Tibial artery (tissue), 4 donors: ENCODE data around the gene DPP6.

Experiments
- DNase-seq, 2 donors: peaks; one replicate each; pipeline ENCODE4 v3.0.0-alpha.2; 2019
- H3K27ac ChIP-seq, 2 donors: fragments of 200-600 bp; sonication (generic) in 1 of 2; 1 replicate in 1 of 2; 2 replicates in 1 of 2; pipeline ENCODE4 v1.5.1; 2018 to 2019; ENCODE audit warnings: mild to moderate bottlenecking in 1 of 2
- H3K27me3 ChIP-seq, 2 donors: fragments of 200-600 bp; sonication (generic) in 1 of 2; one replicate each; pipeline versions ENCODE4 v1.5.1 to v1.6.0; 2016 to 2019
- H3K36me3 ChIP-seq, 3 donors: fragments of 200-600 bp; sonication (generic) in 2 of 3; one replicate each; pipeline ENCODE4 v1.5.1; 2016 to 2019; ENCODE audit warnings: mild to moderate bottlenecking in 2 of 3
- H3K4me1 ChIP-seq, 4 donors: fragments of 200-600 bp; sonication (generic) in 2 of 4; 1 replicate in 3 of 4; 2 replicates in 1 of 4; pipeline ENCODE4 v1.5.1; 2016 to 2019
- H3K4me3 ChIP-seq, 2 donors: fragments of 200-600 bp; sonication (generic) in 1 of 2; 1 replicate in 1 of 2; 2 replicates in 1 of 2; pipeline ENCODE4 v1.5.1; 2018 to 2019; ENCODE audit warnings: mild to moderate bottlenecking in 2 of 2
- H3K9me3 ChIP-seq, 3 donors: fragments of 200-600 bp; sonication (generic) in 1 of 3; one replicate each; pipeline ENCODE4 v1.5.1; 2016 to 2019
- intact Hi-C: fragments of 100-400 bp; cut with DNase I; formaldehyde crosslinking; loops from one replicate; pipeline ENCODE4 v1.15.0; 2023; ENCODE audit warnings: low total_unique reads
- TF ChIP-seq, protein P1 (sequence below), 2 experiments: fragments of 200-600 bp in 1 of 2; fragments of 450-650 bp in 1 of 2; IDR thresholded peaks; one replicate each; pipeline ENCODE4 v1.5.1; 2017 to 2019; ENCODE audit warnings: antibody characterized with exemption in 2 of 2, mild to moderate bottlenecking in 1 of 2, moderate library complexity in 1 of 2

The DPP6 gene

DNA sequence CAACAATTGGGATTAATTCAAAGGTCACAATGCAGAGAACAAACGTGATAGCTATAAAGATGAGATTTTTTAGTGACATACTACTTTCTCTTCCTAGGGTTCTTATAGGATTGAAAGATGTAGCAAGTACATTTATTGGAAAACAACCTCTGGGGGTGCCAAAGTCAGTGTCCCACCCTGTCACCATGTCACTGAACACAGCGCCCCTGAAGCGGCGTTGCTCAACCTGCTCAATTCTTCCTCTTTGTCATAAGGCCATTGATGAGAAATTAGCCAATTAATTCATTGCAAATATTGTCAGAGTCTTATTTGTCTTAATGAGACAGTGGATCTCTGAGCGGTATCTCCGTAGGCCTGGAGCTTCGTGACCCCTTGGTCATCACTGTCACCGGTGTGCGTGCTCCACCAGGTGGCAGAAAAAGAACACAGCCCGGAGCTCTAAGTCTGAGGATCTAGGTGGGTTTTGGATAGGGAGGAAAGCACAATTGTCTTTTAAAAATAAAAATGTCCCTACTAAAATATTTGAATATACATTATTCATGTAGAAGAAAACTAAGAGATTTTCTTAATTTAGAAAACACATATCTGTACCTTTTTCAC is 588.2 kb downstream of the DPP6 start:
- Histone ChIP-seq H3K9me3 (peaks cover 0 to 16% (median 6%) of the 10 kb centered on the region in 3 donors), H3K4me1 (no peaks in the 10 kb centered on the region), H3K27ac (no peak overlapping the region), H3K36me3 (no peaks in the 10 kb centered on the region), H3K4me3 (no peak overlapping the region), H3K27me3 (no peaks in the 10 kb centered on the region)
- TF ChIP-seq, protein P1, sequence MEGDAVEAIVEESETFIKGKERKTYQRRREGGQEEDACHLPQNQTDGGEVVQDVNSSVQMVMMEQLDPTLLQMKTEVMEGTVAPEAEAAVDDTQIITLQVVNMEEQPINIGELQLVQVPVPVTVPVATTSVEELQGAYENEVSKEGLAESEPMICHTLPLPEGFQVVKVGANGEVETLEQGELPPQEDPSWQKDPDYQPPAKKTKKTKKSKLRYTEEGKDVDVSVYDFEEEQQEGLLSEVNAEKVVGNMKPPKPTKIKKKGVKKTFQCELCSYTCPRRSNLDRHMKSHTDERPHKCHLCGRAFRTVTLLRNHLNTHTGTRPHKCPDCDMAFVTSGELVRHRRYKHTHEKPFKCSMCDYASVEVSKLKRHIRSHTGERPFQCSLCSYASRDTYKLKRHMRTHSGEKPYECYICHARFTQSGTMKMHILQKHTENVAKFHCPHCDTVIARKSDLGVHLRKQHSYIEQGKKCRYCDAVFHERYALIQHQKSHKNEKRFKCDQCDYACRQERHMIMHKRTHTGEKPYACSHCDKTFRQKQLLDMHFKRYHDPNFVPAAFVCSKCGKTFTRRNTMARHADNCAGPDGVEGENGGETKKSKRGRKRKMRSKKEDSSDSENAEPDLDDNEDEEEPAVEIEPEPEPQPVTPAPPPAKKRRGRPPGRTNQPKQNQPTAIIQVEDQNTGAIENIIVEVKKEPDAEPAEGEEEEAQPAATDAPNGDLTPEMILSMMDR (IDR thresholded peaks at IDR 0.05), result no peak
- no peak for DNase-seq
- intact Hi-C loops, result no loop called here

DNA sequence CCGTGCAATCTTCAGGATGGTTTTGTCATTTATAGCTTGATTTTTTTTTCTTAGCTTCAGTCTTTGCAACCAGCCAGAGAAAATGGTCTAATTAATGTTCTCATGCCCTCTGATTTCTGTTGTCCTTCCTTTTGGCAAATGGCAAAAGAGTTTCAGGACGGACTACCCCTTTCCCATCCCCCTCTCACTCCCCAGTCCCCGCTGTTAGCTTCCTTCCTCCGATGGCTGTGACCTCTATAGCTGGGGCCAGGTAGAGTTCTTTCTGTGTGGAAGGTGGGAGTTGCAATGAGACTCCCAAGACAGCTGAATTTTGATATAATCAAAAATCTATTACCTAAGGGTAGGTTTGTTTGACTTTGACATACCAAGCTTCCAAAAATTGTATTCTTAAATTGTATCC is 588.7 kb downstream of the DPP6 start:
- intact Hi-C loops, result no loop called here
- H3K36me3 ChIP-seq, result no peaks in the 10 kb centered on the region
- H3K27me3 ChIP-seq, result no peaks in the 10 kb centered on the region
- DNase-seq, result no peak
- H3K4me1 ChIP-seq, result no peaks in the 10 kb centered on the region
- TF ChIP-seq, protein P1 (IDR thresholded peaks at IDR 0.05), result no peak
- H3K4me3 ChIP-seq, result no peak overlapping the region
- H3K9me3 ChIP-seq, result peaks cover 0 to 11% (median 1%) of the 10 kb centered on the region in 3 donors
- H3K27ac ChIP-seq, result no peak overlapping the region

DNA sequence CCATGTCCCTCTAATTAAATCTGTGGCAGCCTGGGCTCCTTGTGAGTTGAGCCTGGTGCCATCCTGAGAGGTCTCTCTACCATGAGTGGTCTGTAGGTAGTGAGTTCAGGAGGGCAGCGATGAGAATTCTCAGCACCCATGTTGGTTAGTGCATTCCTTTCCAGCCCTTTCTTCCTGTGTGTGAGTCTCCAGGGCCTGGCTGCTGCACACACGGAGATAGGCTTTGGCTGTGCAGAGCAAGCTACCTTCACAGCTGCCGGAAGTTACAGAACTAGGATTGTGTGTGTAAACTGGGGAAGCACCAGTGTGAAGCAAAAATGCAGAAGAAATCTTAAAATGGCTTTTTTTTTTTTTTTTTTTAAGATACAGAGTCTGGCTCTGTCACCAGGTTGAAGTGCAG is 592.2 kb downstream of the DPP6 start:
- Histone ChIP-seq H3K36me3 (no peaks in the 10 kb centered on the region), H3K27me3 (no peaks in the 10 kb centered on the region), H3K4me3 (no peak overlapping the region), H3K27ac (no peak overlapping the region), H3K4me1 (no peaks in the 10 kb centered on the region), H3K9me3 (no peaks in the 10 kb centered on the region)
- DNase-seq, result no peak
- TF ChIP-seq, protein P1 (IDR thresholded peaks at IDR 0.05), result no peak
- intact Hi-C loops, result no loop called here

DNA sequence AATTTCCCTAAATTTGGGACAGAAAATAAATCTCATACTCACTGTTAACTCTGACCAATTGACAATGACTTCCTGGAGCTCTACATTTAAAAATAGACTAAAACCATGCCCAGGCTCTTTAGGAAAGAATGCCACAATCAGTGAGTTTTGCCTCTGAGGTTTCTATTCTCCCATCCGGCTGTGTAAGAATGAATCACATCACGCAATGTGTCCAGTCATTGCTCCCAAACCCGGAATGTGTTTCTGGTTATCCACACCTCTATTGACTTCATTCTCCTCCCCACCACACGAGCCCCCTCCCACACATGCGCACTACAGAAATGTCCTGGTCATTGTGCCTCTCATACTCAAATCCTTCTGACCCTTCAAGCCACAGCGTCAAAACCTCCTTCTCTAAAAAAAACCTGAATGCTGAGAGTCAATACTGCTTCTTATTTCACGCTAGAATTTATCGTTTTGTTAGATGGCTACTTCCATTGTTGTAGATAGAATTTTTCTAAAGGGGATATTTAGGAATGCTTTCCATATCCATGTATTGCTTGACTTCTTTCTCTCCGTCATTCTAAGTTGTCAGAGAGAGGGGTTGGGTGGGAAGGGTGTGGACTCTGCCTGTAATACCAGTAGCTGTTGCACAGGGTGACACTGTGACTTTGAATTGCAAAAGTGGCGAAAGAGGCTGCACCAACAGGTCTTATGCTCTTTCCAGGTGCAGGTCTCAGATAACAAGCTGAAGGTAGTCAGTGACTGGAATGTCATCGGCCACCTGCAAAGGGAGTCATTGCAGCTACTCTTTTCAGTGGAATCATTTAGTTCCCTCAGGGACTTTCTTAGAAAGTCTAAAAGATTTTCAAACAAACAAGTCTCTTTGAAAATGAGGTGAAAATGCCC is 594.2 kb downstream of the DPP6 start:
- no peak overlapping the region for H3K27ac ChIP-seq
- H3K36me3 ChIP-seq, result no peaks in the 10 kb centered on the region
- peaks cover 0 to 9% (median 0%) of the 10 kb centered on the region in 3 donors for H3K9me3 ChIP-seq
- no peaks in the 10 kb centered on the region for H3K27me3 ChIP-seq
- no peak overlapping the region for H3K4me3 ChIP-seq
- intact Hi-C loops, result no loop called here
- TF ChIP-seq, protein P1 (IDR thresholded peaks at IDR 0.05), result no peak
- no peaks in the 10 kb centered on the region for H3K4me1 ChIP-seq
- DNase-seq, result no peak

DNA sequence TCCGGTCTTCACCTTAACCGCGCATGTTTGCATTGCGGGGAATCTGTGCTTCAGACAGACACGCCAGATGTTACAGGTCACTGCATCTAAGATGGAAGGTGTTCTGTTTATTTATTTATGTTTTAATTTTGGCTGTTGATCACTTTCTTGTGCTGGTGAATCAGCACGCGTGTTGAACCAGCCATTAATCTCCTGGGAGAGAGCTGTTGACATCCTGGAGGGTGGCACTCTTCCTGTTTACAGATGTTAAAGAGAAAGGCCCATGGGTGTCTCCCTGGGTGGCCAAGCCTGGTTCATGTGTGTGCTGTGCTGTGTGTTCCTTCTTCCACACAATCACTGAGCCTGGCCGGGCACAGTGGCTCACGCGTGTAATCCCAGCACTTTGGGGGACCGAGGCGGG is 595.4 kb downstream of the DPP6 start:
- intact Hi-C loops, result no loop called here
- Histone ChIP-seq H3K4me3 (no peak overlapping the region), H3K9me3 (peaks cover 0 to 11% (median 0%) of the 10 kb centered on the region in 3 donors), H3K36me3 (no peaks in the 10 kb centered on the region), H3K4me1 (no peaks in the 10 kb centered on the region), H3K27me3 (no peaks in the 10 kb centered on the region), H3K27ac (no peak overlapping the region)
- TF ChIP-seq, protein P1 (IDR thresholded peaks at IDR 0.05), result no peak
- no peak for DNase-seq
